Measurements from ENCODE around the gene MISP3.
A peak's percentile ranks its signal among the peaks of the same experiment; 100 is the strongest.
"Not testable (repeated sequence)": the region's sequence is repeated elsewhere in the genome, so short reads cannot be mapped to it uniquely, and the experiment has no call there.

Gene MISP3

GRCh38 chr19:14072535-14073260 lies at the start of gene MISP3:
TSS of gene MISP3 (plus strand) at chr19:14072786. CDS start at chr19:14073310, 524 bp downstream.
- Histone ChIP-seq H3F3A (ENCODE audit: control insufficient read depth, insufficient read depth) (0 out of 2 replicates have a peak, but pooled peaks cover 2% of the 10 kb centered on the region), H3K4me3 (ENCODE audit: low read length) (peak within 1 kb of the TSS; percentile 88), H3K4me2 (ENCODE audit: low read length) (peak within 1 kb of the TSS; percentile 100), H3K79me2 (ENCODE audit: control insufficient read depth, low read length) (no peaks in the 10 kb centered on the region), H3K9me2 (replicated peaks; ENCODE audit: control insufficient read depth, low read length) (no peaks in the 10 kb centered on the region), H3K4me1 (ENCODE audit: control insufficient read depth, low read length) (peaks cover 36% of the 10 kb centered on the region), H3K9me3 (ENCODE audit: control insufficient read depth, insufficient read depth, low read length) (no peaks in the 10 kb centered on the region), H4K20me1 (ENCODE audit: control insufficient read depth, insufficient read depth, low read depth, low read length) (no peaks in the 10 kb centered on the region), H3K27ac (ENCODE audit: low read depth, low read length) (no peak within 1 kb of the TSS), H3K36me3 (ENCODE audit: control insufficient read depth, low read length) (no peaks in the 10 kb centered on the region), H3K27me3 (ENCODE audit: control insufficient read depth, low read length) (peaks cover 22% of the 10 kb centered on the region)
- TF ChIP-seq CTCF (IDR thresholded peaks at IDR 0.05; ENCODE audit: low read depth, low read length, poor library complexity, severe bottlenecking) (no peak), EZH2phosphoT487 (IDR thresholded peaks at IDR 0.05; ENCODE audit: borderline replicate concordance, low read length) (no peak)

GRCh38 chr19:14023404-14024235 lies 49.0 kb upstream of the MISP3 start:
- Histone ChIP-seq H3K4me1 (ENCODE audit: control insufficient read depth, low read length) (peaks cover 47% of the 10 kb centered on the region), H3K4me2 (ENCODE audit: low read length) (peak overlapping the region; percentile 57), H3F3A (ENCODE audit: control insufficient read depth, insufficient read depth) (peaks cover 14% of the 10 kb centered on the region), H3K27me3 (ENCODE audit: control insufficient read depth, low read length) (no peaks in the 10 kb centered on the region), H3K27ac (ENCODE audit: low read depth, low read length) (peak overlapping the region; percentile 41), H3K79me2 (ENCODE audit: control insufficient read depth, low read length) (no peaks in the 10 kb centered on the region), H4K20me1 (ENCODE audit: control insufficient read depth, insufficient read depth, low read depth, low read length) (no peaks in the 10 kb centered on the region), H3K36me3 (ENCODE audit: control insufficient read depth, low read length) (no peaks in the 10 kb centered on the region), H3K9me3 (ENCODE audit: control insufficient read depth, insufficient read depth, low read length) (no peaks in the 10 kb centered on the region), H3K4me3 (ENCODE audit: low read length) (no peak overlapping the region; the same call in 1 of the 2 replicates), H3K9me2 (replicated peaks; ENCODE audit: control insufficient read depth, low read length) (no peaks in the 10 kb centered on the region)
- TF ChIP-seq CTCF (IDR thresholded peaks at IDR 0.05; ENCODE audit: low read depth, low read length, poor library complexity, severe bottlenecking) (peak; percentile 79), EZH2phosphoT487 (IDR thresholded peaks at IDR 0.05; ENCODE audit: borderline replicate concordance, low read length) (no peak)

GRCh38 chr19:14026652-14027192 lies 45.9 kb upstream of the MISP3 start:
- peaks cover 58% of the 10 kb centered on the region for H3K4me1 ChIP-seq (ENCODE audit: control insufficient read depth, low read length)
- H3K27ac ChIP-seq (ENCODE audit: low read depth, low read length); H3K4me2 ChIP-seq (ENCODE audit: low read length); H4K20me1 ChIP-seq (ENCODE audit: control insufficient read depth, insufficient read depth, low read depth, low read length); H3K36me3 ChIP-seq (ENCODE audit: control insufficient read depth, low read length); H3K79me2 ChIP-seq (ENCODE audit: control insufficient read depth, low read length); H3K9me3 ChIP-seq (ENCODE audit: control insufficient read depth, insufficient read depth, low read length); H3K4me3 ChIP-seq (ENCODE audit: low read length); H3K9me2 ChIP-seq (replicated peaks; ENCODE audit: control insufficient read depth, low read length); H3K27me3 ChIP-seq (ENCODE audit: control insufficient read depth, low read length): not testable (repeated sequence)
- peaks cover 19% of the 10 kb centered on the region for H3F3A ChIP-seq (ENCODE audit: control insufficient read depth, insufficient read depth)

Data from DOHH2 (cell line).